IgD-negative memory B cell (primary cell): ENCODE results near the gene BID. TPM values are rescaled to one million over a fixed set of nuclear protein-coding genes. Genes with fewer than 3 reads are reported as not detected.

Experiments used
- polyA plus RNA-seq: library from polyadenylated mRNA; unstranded; fragments of 300-500 nt; fragmentation: Illumina TruSeq; gene quantifications from one replicate; pipeline ENCODE4 v1.2.3, GENCODE V29; 2021

Gene BID
- polyA plus RNA-seq, 1 donor from 2014 or later, result 40.9 TPM

Other genes with a start within 250 kb of the BID start
- not detected for gene SLC25A18, start 211.0 kb downstream of the BID start, polyA plus RNA-seq
- gene ATP6V1E1, start 145.7 kb downstream of the BID start, polyA plus RNA-seq, result 113 TPM
- 41.8 TPM for gene BCL2L13, start 135.7 kb downstream of the BID start, polyA plus RNA-seq